SK-N-SH (cell line): ENCODE data around the gene UNC5B. TPM values are rescaled to one million over a fixed set of nuclear protein-coding genes. Genes with fewer than 3 reads are reported as not detected.

Experiments
- CTCF ChIA-PET: fragments of 300-600, 350-600 bp; formaldehyde crosslinking; extraction: SDS; loops from one replicate; lab custom pipeline; 2021; lab: Yijun Ruan, JAX
- POLR2A ChIA-PET: fragments of 350-600 bp; sonication (Branson Sonifier 250); formaldehyde crosslinking; extraction: SDS; loops from one replicate; lab custom pipeline; 2020; ENCODE audit warnings: antibody characterized with exemption, inconsistent platforms; lab: Yijun Ruan, JAX
- DNase-seq: peaks from one replicate; pipeline ENCODE4 v3.0.0; 2012
- H2AFZ ChIP-seq: fragments of 200-600 bp; sonication (generic); 2 replicates; pipeline ENCODE4 v1.8.1; 2016; ENCODE audit warnings: antibody characterized with exemption, mild to moderate bottlenecking, low read depth
- H3F3A ChIP-seq: fragments of 200-600 bp; sonication (generic); replicated peaks from 2 replicates; pipeline ENCODE3; 2016; ENCODE audit warnings: antibody characterized with exemption, mild to moderate bottlenecking; ENCODE audit not compliant: insufficient read depth
- H3K27ac ChIP-seq, 2 experiments: fragments of 200-500 bp in 1 of 2; fragments of 200-600 bp in 1 of 2; sonication (Bioruptor generic) in 1 of 2; sonication (generic), shearing (Covaris generic) in 1 of 2; 2 replicates each; pipeline versions ENCODE4 v1.5.1 to v1.6.1; 2014 to 2016; ENCODE audit warnings: low read depth in 2 of 2, inconsistent platforms in 1 of 2, low read length in 1 of 2, mild to moderate bottlenecking in 1 of 2, mixed read lengths in 1 of 2
- H3K27me3 ChIP-seq: fragments of 200-600 bp; sonication (generic), shearing (Covaris generic); 2 replicates; pipeline ENCODE4 v1.6.1; 2016; ENCODE audit warnings: mixed run types; ENCODE audit not compliant: insufficient read depth
- H3K36me3 ChIP-seq, 2 experiments: fragments of 200-500 bp in 1 of 2; fragments of 200-600 bp in 1 of 2; sonication (Bioruptor generic) in 1 of 2; sonication (generic) in 1 of 2; replicated peaks in 1 of 2; 2 replicates each; pipeline versions ENCODE3 to v1.5.1; 2014 to 2016; ENCODE audit warnings: low read length in 1 of 2, mild to moderate bottlenecking in 1 of 2; ENCODE audit not compliant: insufficient read depth in 2 of 2, control insufficient read depth in 1 of 2
- H3K4me1 ChIP-seq, 2 experiments: fragments of 200-500 bp in 1 of 2; fragments of 200-600 bp in 1 of 2; sonication (Bioruptor generic) in 1 of 2; sonication (generic), shearing (Covaris generic) in 1 of 2; 2 replicates each; pipeline versions ENCODE4 v1.5.1 to v1.6.1; 2014 to 2016; ENCODE audit warnings: low read depth in 1 of 2, low read length in 1 of 2, mixed run types in 1 of 2; ENCODE audit not compliant: insufficient read depth in 2 of 2, control insufficient read depth in 1 of 2
- H3K4me2 ChIP-seq: fragments of 200-600 bp; sonication (generic), shearing (Covaris generic); 2 replicates; pipeline ENCODE4 v1.6.1; 2017; ENCODE audit warnings: mixed run types
- H3K4me3 ChIP-seq, 2 experiments: fragments of 200-500 bp in 1 of 2; fragments of 200-600 bp in 1 of 2; sonication (Bioruptor generic) in 1 of 2; sonication (generic), shearing (Covaris generic) in 1 of 2; 2 replicates each; pipeline versions ENCODE4 v1.5.1 to v1.8.1; 2014 to 2016; ENCODE audit warnings: low read depth in 2 of 2, inconsistent platforms in 1 of 2, low read length in 1 of 2, mild to moderate bottlenecking in 1 of 2, mixed read lengths in 1 of 2, moderate library complexity in 1 of 2
- H3K79me2 ChIP-seq: fragments of 200-600 bp; sonication (generic); 2 replicates; pipeline ENCODE4 v1.8.1; 2017; ENCODE audit warnings: mild to moderate bottlenecking; ENCODE audit not compliant: insufficient read depth
- H3K9ac ChIP-seq: fragments of 200-600 bp; sonication (generic); 2 replicates; pipeline ENCODE4 v1.6.1; 2017; ENCODE audit warnings: mixed run types
- H3K9me2 ChIP-seq: fragments of 200-600 bp; sonication (generic); 2 replicates; pipeline ENCODE4 v1.6.1; 2017; ENCODE audit warnings: mixed run types
- H3K9me3 ChIP-seq: fragments of 200-600 bp; sonication (generic); 2 replicates; pipeline ENCODE4 v1.6.1; 2017; ENCODE audit warnings: mixed run types, mild to moderate bottlenecking, moderate library complexity
- H4K20me1 ChIP-seq: fragments of 200-600 bp; sonication (generic); 2 replicates; pipeline ENCODE4 v1.6.1; 2017; ENCODE audit warnings: mild to moderate bottlenecking, mixed run types; ENCODE audit not compliant: insufficient read depth
- CHD2 ChIP-seq: fragments of 150-350 bp; IDR thresholded peaks from 2 replicates; pipeline ENCODE4 v1.6.1; 2018; ENCODE audit warnings: low read length; ENCODE audit not compliant: partially characterized antibody
- FOSL2 ChIP-seq: IDR thresholded peaks from 2 replicates; pipeline ENCODE4 v1.4.0; 2012; ENCODE audit warnings: low read depth, mild to moderate bottlenecking, moderate library complexity, borderline replicate concordance
- JUND ChIP-seq: IDR thresholded peaks from 2 replicates; pipeline ENCODE4 v1.4.0; 2012
- NFIC ChIP-seq: IDR thresholded peaks from 2 replicates; pipeline ENCODE4 v1.4.0; 2012; ENCODE audit warnings: borderline replicate concordance
- NRF1 ChIP-seq: IDR thresholded peaks from 2 replicates; pipeline ENCODE4 v1.6.1; 2012; ENCODE audit warnings: low read depth, mild to moderate bottlenecking, low read length
- RAD21 ChIP-seq: IDR thresholded peaks from 2 replicates; pipeline ENCODE4 v1.6.1; 2012; ENCODE audit warnings: mild to moderate bottlenecking, low read length
- RXRA ChIP-seq: IDR thresholded peaks from 2 replicates; pipeline ENCODE4 v1.4.0; 2012; ENCODE audit warnings: low read depth, mild to moderate bottlenecking, borderline replicate concordance
- TEAD4 ChIP-seq: IDR thresholded peaks from 2 replicates; pipeline ENCODE4 v1.4.0; 2012; ENCODE audit warnings: mild to moderate bottlenecking, borderline replicate concordance; ENCODE audit not compliant: insufficient read depth
- WGBS: methylation state at CpG from one replicate; pipeline ENCODE4 v1.1.6; 2017; ENCODE audit warnings: low lambda C conversion rate; 5-methylcytosine and 5-hydroxymethylcytosine counted together
- polyA plus RNA-seq, 3 experiments: library from polyadenylated mRNA; depleted of rRNA; stranded (reverse); fragments of >200 nt; gene quantifications; 2 replicates each; pipeline ENCODE4 v1.2.3, GENCODE V29; 2012
- TF ChIP-seq, protein P1 (sequence below): fragments of 200-600 bp; sonication (generic); IDR thresholded peaks from 2 replicates; pipeline ENCODE4 v1.6.1; 2017; ENCODE audit warnings: antibody characterized with exemption, mild to moderate bottlenecking, moderate library complexity
- TF ChIP-seq, protein P2 (sequence below): IDR thresholded peaks from 2 replicates; pipeline ENCODE4; 2012
- TF ChIP-seq, protein P3 (sequence below): IDR thresholded peaks from 2 replicates; pipeline ENCODE4 v1.6.1; 2012; ENCODE audit warnings: mild to moderate bottlenecking, low read depth, low read length, moderate library complexity

UNC5B gene
- polyA plus RNA-seq, 1 of the 3 experiments (the other 2 are of a cell fraction): 13.8 TPM

DNA sequence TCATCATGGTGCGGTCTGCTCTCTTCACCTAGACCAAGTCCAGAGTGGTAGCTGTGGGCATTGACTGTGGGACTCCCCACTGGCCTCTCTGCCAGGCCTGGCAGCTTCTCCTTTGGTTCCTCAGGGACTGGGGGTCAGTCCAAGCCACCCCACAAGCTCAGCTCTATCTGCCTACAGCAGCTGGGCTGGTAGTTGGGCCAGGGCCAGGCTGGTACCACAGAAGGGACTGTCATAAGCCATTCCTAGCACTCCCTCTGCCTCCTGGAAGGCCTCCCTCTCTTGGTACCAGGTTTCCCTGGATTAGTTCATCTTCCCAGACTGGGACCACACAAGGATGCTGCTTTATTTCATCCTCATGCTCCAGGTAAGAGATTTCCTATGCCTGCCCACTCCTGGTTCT lies 24.2 kb upstream of the UNC5B start:
- H3K27me3 ChIP-seq: peaks cover 6% of the 10 kb centered on the region
- ChIA-PET CTCF (interaction anchor here (0.7 to 1.4 kb wide), 3 partner anchors 12 to 17 kb away, joined by 3 to 4 read pairs (median 3); no protein-coding TSS in a partner anchor), POLR2A (no interaction called here)
- no peaks in the 10 kb centered on the region for H3F3A ChIP-seq
- H3K9me2 ChIP-seq: no peaks in the 10 kb centered on the region
- no peak overlapping the region for H2AFZ ChIP-seq
- H3K9ac ChIP-seq: no peak overlapping the region
- 57% methylated on average over 1 of the region's 1 CpG for WGBS
- no peak for DNase-seq
- no peaks in the 10 kb centered on the region for H3K79me2 ChIP-seq
- no peak overlapping the region for H3K4me3 ChIP-seq
- no peak overlapping the region for H3K27ac ChIP-seq
- no peaks in the 10 kb centered on the region for H3K36me3 ChIP-seq
- H3K4me1 ChIP-seq: peaks cover 0 to 12% of the 10 kb centered on the region in 2 experiments; a peak in 1 of 4 replicates
- H3K9me3 ChIP-seq: no peaks in the 10 kb centered on the region
- no peak overlapping the region for H3K4me2 ChIP-seq
- no peaks in the 10 kb centered on the region for H4K20me1 ChIP-seq
- TF ChIP-seq JUND (no peak), FOSL2 (no peak)

DNA sequence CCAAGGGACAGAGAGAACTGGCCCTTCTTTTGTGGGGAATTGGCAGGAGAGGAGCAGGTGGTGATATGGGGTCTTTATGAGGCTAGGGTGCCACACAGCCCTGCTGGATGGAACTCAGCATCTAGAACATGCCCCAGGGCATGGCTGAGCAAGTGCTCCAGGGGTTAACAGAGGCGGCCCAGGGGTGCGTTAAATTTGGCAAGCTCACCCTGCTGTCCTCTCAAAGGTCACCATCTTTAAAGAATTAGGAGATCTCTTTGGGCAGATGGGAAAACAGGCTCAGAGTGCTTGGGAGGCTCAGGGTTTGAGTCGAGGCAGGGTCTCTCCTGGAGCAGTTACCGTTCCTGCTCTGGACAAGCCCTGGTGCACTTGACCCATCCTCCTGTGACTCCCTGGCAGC lies 21.4 kb upstream of the UNC5B start:
- H3K27me3 ChIP-seq: no peaks in the 10 kb centered on the region; the same call in 1 of the 2 replicates
- H2AFZ ChIP-seq: no peak overlapping the region
- H3K4me2 ChIP-seq: no peak overlapping the region
- no peak overlapping the region for H3K9ac ChIP-seq
- H3K36me3 ChIP-seq: no peaks in the 10 kb centered on the region
- H3K4me3 ChIP-seq: no peak overlapping the region
- H3F3A ChIP-seq: no peaks in the 10 kb centered on the region
- peaks cover 0 to 15% of the 10 kb centered on the region in 2 experiments; a peak in 1 of 4 replicates for H3K4me1 ChIP-seq
- no peaks in the 10 kb centered on the region for H3K9me3 ChIP-seq
- H4K20me1 ChIP-seq: no peaks in the 10 kb centered on the region
- H3K9me2 ChIP-seq: no peaks in the 10 kb centered on the region
- no peaks in the 10 kb centered on the region for H3K79me2 ChIP-seq
- no peak for DNase-seq
- TF ChIP-seq RXRA (no peak), NRF1 (no peak), CHD2 (no peak), TEAD4 (no peak), RAD21 (no peak), NFIC (no peak)
- TF ChIP-seq, protein P1, sequence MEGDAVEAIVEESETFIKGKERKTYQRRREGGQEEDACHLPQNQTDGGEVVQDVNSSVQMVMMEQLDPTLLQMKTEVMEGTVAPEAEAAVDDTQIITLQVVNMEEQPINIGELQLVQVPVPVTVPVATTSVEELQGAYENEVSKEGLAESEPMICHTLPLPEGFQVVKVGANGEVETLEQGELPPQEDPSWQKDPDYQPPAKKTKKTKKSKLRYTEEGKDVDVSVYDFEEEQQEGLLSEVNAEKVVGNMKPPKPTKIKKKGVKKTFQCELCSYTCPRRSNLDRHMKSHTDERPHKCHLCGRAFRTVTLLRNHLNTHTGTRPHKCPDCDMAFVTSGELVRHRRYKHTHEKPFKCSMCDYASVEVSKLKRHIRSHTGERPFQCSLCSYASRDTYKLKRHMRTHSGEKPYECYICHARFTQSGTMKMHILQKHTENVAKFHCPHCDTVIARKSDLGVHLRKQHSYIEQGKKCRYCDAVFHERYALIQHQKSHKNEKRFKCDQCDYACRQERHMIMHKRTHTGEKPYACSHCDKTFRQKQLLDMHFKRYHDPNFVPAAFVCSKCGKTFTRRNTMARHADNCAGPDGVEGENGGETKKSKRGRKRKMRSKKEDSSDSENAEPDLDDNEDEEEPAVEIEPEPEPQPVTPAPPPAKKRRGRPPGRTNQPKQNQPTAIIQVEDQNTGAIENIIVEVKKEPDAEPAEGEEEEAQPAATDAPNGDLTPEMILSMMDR: no peak
- TF ChIP-seq, protein P2, sequence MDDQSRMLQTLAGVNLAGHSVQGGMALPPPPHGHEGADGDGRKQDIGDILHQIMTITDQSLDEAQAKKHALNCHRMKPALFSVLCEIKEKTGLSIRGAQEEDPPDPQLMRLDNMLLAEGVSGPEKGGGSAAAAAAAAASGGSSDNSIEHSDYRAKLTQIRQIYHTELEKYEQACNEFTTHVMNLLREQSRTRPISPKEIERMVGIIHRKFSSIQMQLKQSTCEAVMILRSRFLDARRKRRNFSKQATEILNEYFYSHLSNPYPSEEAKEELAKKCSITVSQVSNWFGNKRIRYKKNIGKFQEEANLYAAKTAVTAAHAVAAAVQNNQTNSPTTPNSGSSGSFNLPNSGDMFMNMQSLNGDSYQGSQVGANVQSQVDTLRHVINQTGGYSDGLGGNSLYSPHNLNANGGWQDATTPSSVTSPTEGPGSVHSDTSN: no peak
- TF ChIP-seq, protein P3, sequence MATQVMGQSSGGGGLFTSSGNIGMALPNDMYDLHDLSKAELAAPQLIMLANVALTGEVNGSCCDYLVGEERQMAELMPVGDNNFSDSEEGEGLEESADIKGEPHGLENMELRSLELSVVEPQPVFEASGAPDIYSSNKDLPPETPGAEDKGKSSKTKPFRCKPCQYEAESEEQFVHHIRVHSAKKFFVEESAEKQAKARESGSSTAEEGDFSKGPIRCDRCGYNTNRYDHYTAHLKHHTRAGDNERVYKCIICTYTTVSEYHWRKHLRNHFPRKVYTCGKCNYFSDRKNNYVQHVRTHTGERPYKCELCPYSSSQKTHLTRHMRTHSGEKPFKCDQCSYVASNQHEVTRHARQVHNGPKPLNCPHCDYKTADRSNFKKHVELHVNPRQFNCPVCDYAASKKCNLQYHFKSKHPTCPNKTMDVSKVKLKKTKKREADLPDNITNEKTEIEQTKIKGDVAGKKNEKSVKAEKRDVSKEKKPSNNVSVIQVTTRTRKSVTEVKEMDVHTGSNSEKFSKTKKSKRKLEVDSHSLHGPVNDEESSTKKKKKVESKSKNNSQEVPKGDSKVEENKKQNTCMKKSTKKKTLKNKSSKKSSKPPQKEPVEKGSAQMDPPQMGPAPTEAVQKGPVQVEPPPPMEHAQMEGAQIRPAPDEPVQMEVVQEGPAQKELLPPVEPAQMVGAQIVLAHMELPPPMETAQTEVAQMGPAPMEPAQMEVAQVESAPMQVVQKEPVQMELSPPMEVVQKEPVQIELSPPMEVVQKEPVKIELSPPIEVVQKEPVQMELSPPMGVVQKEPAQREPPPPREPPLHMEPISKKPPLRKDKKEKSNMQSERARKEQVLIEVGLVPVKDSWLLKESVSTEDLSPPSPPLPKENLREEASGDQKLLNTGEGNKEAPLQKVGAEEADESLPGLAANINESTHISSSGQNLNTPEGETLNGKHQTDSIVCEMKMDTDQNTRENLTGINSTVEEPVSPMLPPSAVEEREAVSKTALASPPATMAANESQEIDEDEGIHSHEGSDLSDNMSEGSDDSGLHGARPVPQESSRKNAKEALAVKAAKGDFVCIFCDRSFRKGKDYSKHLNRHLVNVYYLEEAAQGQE: no peak
- 59% methylated on average over 3 of the region's 4 CpGs for WGBS
- peak overlapping the region in 1 of 2 experiments; percentile 45; a peak in 1 of 4 replicates for H3K27ac ChIP-seq
- POLR2A ChIA-PET: no interaction called here
- CTCF ChIA-PET: interaction anchor here (1.1 to 1.6 kb wide), 3 partner anchors 17 to 265 kb away, joined by 3 to 7 read pairs (median 4); no protein-coding TSS in a partner anchor
